Stimulated activated naive CD8-positive, alpha-beta T cell treated with anti-CD3 and anti-CD28 coated beads, Interleukin-15, Interleukin-2, amounts not matched to agents 100 U/mL and 50 U/mL, for 24 hours (primary cell): ENCODE data around the gene MAP1B.

Experiments used
- ATAC-seq: fragments of 150-1000 bp; cut with Tn5 transposase; one replicate; pipeline ENCODE4 v1.10.0; 2021
- DNase-seq: peaks from one replicate; pipeline ENCODE4 v3.0.0; 2021

Gene MAP1B

GRCh38 chr5:72252008-72252407, 144.7 kb downstream of the MAP1B start:
- DNase-seq, result no peak
- no peak for ATAC-seq

- ATAC-seq (no peak), DNase-seq (no peak)
Observed at GRCh38 chr5:72252574-72253155, 145.4 kb downstream of the MAP1B start.

DNA sequence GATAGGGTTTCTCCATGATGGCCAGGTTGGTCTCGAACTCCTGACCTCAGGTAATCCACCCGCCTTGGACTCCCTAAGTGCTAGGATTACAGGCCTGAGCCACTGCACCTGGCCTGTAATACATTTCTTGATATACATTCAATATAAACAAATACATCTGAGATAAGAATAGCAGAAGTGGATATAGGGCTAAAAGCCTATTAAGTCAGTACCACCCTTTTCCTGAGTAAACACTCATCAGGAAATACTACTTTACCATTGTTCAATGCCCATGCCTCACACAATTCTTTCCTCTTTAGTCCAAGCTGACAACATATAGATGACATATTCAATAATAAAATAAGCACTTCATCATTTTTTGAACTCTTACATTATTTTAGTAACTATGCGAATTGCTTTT, 148.0 kb downstream of the MAP1B start:
- ATAC-seq, result no peak

GRCh38 chr5:72255670-72256069, 148.4 kb downstream of the MAP1B start:
- ATAC-seq, result no peak
- no peak for DNase-seq

More for the DNA sequence above, 148.0 kb downstream of the MAP1B start:
- no peak for DNase-seq

GRCh38 chr5:72256536-72256935, 149.3 kb downstream of the MAP1B start:
- ATAC-seq, result no peak
- DNase-seq, result no peak
